GM18505 (cell line): ENCODE results near the gene FBXL19.

Experiments
- ATAC-seq: cut with Tn5 transposase; IDR thresholded peaks from one replicate; pipeline ENCODE4 v1.9.1; 2021; ENCODE audit not compliant: unreplicated experiment
- POLR2A ChIP-seq: IDR thresholded peaks from 4 replicates; pipeline ENCODE4 v1.6.1; 2011; ENCODE audit warnings: borderline replicate concordance; ENCODE audit not compliant: insufficient read depth, insufficient read length; ENCODE audit errors: extremely low read depth

FBXL19 gene

GRCh38 chr16:30903002-30903401, 20.4 kb upstream of the FBXL19 start:
- ATAC-seq: no peak
- no peak for TF ChIP-seq POLR2A

GRCh38 chr16:30903596-30903995, 19.8 kb upstream of the FBXL19 start:
- no peak for TF ChIP-seq POLR2A

GRCh38 chr16:30904114-30904780, 19.1 kb upstream of the FBXL19 start:
- TF ChIP-seq POLR2A: no peak
- no peak for ATAC-seq

More at GRCh38 chr16:30903596-30903995, 19.8 kb upstream of the FBXL19 start:
- ATAC-seq: no peak

- TF ChIP-seq POLR2A: no peak
- no peak for ATAC-seq
Measured at GRCh38 chr16:30907064-30907463, 16.3 kb upstream of the FBXL19 start.

- TF ChIP-seq POLR2A: no peak
- ATAC-seq: no peak
Measured at GRCh38 chr16:30910427-30911029, 12.8 kb upstream of the FBXL19 start.

GRCh38 chr16:30912794-30913412, 10.5 kb upstream of the FBXL19 start:
- TF ChIP-seq POLR2A: no peak
- ATAC-seq: no peak

- ATAC-seq: no peak
- TF ChIP-seq POLR2A: no peak
Measured at GRCh38 chr16:30914830-30915229, 8.5 kb upstream of the FBXL19 start.

GRCh38 chr16:30918614-30919013, 4.8 kb upstream of the FBXL19 start:
- ATAC-seq: no peak
- TF ChIP-seq POLR2A: no peak

GRCh38 chr16:30920891-30921290, 2.5 kb upstream of the FBXL19 start:
- no peak for ATAC-seq
- no peak for TF ChIP-seq POLR2A

GRCh38 chr16:30921459-30921747, 2.0 kb upstream of the FBXL19 start:
- ATAC-seq: no peak
- TF ChIP-seq POLR2A: no peak

- peak; percentile 22 for TF ChIP-seq POLR2A
- no peak for ATAC-seq
Measured at GRCh38 chr16:30921748-30922419, 1.5 kb upstream of the FBXL19 start.

GRCh38 chr16:30922420-30922959, 882 bp upstream of the FBXL19 start:
- TF ChIP-seq POLR2A: no peak
- ATAC-seq: peak; percentile 73

- ATAC-seq: peak; percentile 62
- peak; percentile 57 for TF ChIP-seq POLR2A
Measured at GRCh38 chr16:30922960-30923535, 324 bp upstream of the FBXL19 start.
